Measurements from ENCODE around the gene NSUN3.
"Not testable (repeated sequence)": the region's sequence is repeated elsewhere in the genome, so short reads cannot be mapped to it uniquely, and the experiment has no call there.

Gene NSUN3

GRCh38 chr3:94069194-94069813, 6.4 kb downstream of the NSUN3 start:
- DNase-seq: no peak

GRCh38 chr3:94070341-94070911, 7.6 kb downstream of the NSUN3 start:
- DNase-seq: no peak

- DNase-seq: no peak
These were observed 8.9 kb downstream of the NSUN3 start for GRCh38 chr3:94071713-94072284.

GRCh38 chr3:94076055-94076454, 13.2 kb downstream of the NSUN3 start:
- DNase-seq: no peak

- peak; percentile 30 for DNase-seq
These were observed 17.7 kb downstream of the NSUN3 start for GRCh38 chr3:94080552-94080951.

- DNase-seq: no peak
These were observed 19.0 kb downstream of the NSUN3 start for GRCh38 chr3:94081884-94082283.

- peak; percentile 17 for DNase-seq
These were observed 19.6 kb downstream of the NSUN3 start for GRCh38 chr3:94082391-94082937.

- DNase-seq: no peak
These were observed 20.4 kb downstream of the NSUN3 start for GRCh38 chr3:94083261-94083660.

- no peak for DNase-seq
These were observed 26.3 kb downstream of the NSUN3 start for GRCh38 chr3:94089126-94089525.

- DNase-seq: no peak
These were observed 29.2 kb downstream of the NSUN3 start for GRCh38 chr3:94092086-94092485.

- no peak for DNase-seq
These were observed 30.3 kb downstream of the NSUN3 start for GRCh38 chr3:94093151-94093550.

- no peak for DNase-seq
These were observed 32.2 kb downstream of the NSUN3 start for GRCh38 chr3:94095111-94095510.

- no peak for DNase-seq
These were observed 35.6 kb downstream of the NSUN3 start for GRCh38 chr3:94098452-94098851.

GRCh38 chr3:94099311-94099710, 36.5 kb downstream of the NSUN3 start:
- no peak for DNase-seq

- DNase-seq: no peak
These were observed 39.0 kb downstream of the NSUN3 start for GRCh38 chr3:94101860-94102259.

- no peak for DNase-seq
These were observed 43.4 kb downstream of the NSUN3 start for GRCh38 chr3:94106268-94106667.

- DNase-seq: not testable (repeated sequence)
These were observed 47.4 kb downstream of the NSUN3 start for GRCh38 chr3:94110232-94110631.

GRCh38 chr3:94110854-94111253, 48.0 kb downstream of the NSUN3 start:
- DNase-seq: no peak

GRCh38 chr3:94114666-94115065, 51.8 kb downstream of the NSUN3 start:
- no peak for DNase-seq

GRCh38 chr3:94115482-94115881, 52.6 kb downstream of the NSUN3 start:
- no peak for DNase-seq

GRCh38 chr3:94117729-94118128, 54.9 kb downstream of the NSUN3 start:
- DNase-seq: no peak

- no peak for DNase-seq
These were observed 55.5 kb downstream of the NSUN3 start for GRCh38 chr3:94118390-94118789.

- no peak for DNase-seq
These were observed 58.3 kb downstream of the NSUN3 start for GRCh38 chr3:94121161-94121560.

GRCh38 chr3:94127115-94127514, 64.3 kb downstream of the NSUN3 start:
- DNase-seq: no peak

GRCh38 chr3:94130690-94131089, 67.8 kb downstream of the NSUN3 start:
- DNase-seq: no peak
